IMR-90 (cell line): ENCODE results near the gene HBEGF. TPM values are rescaled to one million over a fixed set of nuclear protein-coding genes. Genes with fewer than 3 reads are reported as not detected.

Source experiments
- ATAC-seq: fragments of 200-7000 bp; cut with Tn5 transposase; 2 replicates; pipeline ENCODE4 v1.9.1; 2020; ENCODE audit warnings: low read depth, mild to moderate bottlenecking, moderate library complexity
- BruUV-seq: library from RNA; stranded (reverse); fragments of 400-500 nt; replicated peaks from 2 replicates; lab custom pipeline; 2021; lab: Mats Ljungman, UMichigan
- CTCF ChIA-PET: fragments of 300-600 bp; formaldehyde crosslinking; extraction: SDS; loops from one replicate; lab custom pipeline; 2021; ENCODE audit warnings: antibody characterized with exemption; lab: Yijun Ruan, JAX
- POLR2A ChIA-PET: fragments of 300-600 bp; sonication (Branson Sonifier 250); formaldehyde crosslinking; loops from one replicate; lab custom pipeline; 2022; ENCODE audit warnings: antibody characterized with exemption; ENCODE audit not compliant: unreplicated experiment; lab: Charles Lee
- DNase-seq: peaks from one replicate; pipeline ENCODE4 v3.0.0; 2013
- H2AFZ ChIP-seq: replicated peaks from 2 replicates; pipeline ENCODE3; 2013; ENCODE audit warnings: low read length, mild to moderate bottlenecking; ENCODE audit not compliant: poor library complexity
- H2AK5ac ChIP-seq: 2 replicates; pipeline ENCODE4 v1.6.1; 2013; ENCODE audit warnings: low read depth, low read length, inconsistent platforms
- H2AK9ac ChIP-seq: replicated peaks from 2 replicates; pipeline ENCODE3; 2013; ENCODE audit warnings: mild to moderate bottlenecking, low read depth, low read length, moderate library complexity; ENCODE audit not compliant: poor library complexity
- H2BK120ac ChIP-seq: 2 replicates; pipeline ENCODE4 v1.6.1; 2013; ENCODE audit warnings: low read depth, low read length, inconsistent platforms
- H2BK15ac ChIP-seq: 3 replicates; pipeline ENCODE4 v1.6.1; 2013; ENCODE audit warnings: low read depth, low read length, inconsistent platforms
- H2BK20ac ChIP-seq: 2 replicates; pipeline ENCODE4 v1.6.1; 2013; ENCODE audit warnings: low read depth, mild to moderate bottlenecking, inconsistent platforms, low read length, moderate library complexity
- H2BK5ac ChIP-seq: 2 replicates; pipeline ENCODE4 v1.6.1; 2013; ENCODE audit warnings: mild to moderate bottlenecking, low read depth, low read length, inconsistent platforms; ENCODE audit not compliant: poor library complexity, severe bottlenecking
- H3K14ac ChIP-seq: replicated peaks from 2 replicates; pipeline ENCODE4 v1.6.1; 2013; ENCODE audit warnings: low read depth, low read length, inconsistent platforms
- H3K18ac ChIP-seq: 2 replicates; pipeline ENCODE4 v1.6.1; 2013; ENCODE audit warnings: low read depth, low read length, control low read depth
- H3K23ac ChIP-seq: 2 replicates; pipeline ENCODE4 v1.6.1; 2013; ENCODE audit warnings: low read depth, low read length, inconsistent platforms
- H3K27ac ChIP-seq: 2 replicates; pipeline ENCODE4 v1.5.1; 2013; ENCODE audit warnings: mild to moderate bottlenecking, control low read depth, low read length; ENCODE audit not compliant: insufficient read depth
- H3K27me3 ChIP-seq: 2 replicates; pipeline ENCODE4 v1.6.1; 2013; ENCODE audit warnings: low read length; ENCODE audit not compliant: control insufficient read depth, insufficient read depth
- H3K36me3 ChIP-seq: 2 replicates; pipeline ENCODE4 v1.6.1; 2013; ENCODE audit warnings: low read length, mixed read lengths; ENCODE audit not compliant: control insufficient read depth, insufficient read depth
- H3K4ac ChIP-seq: 2 replicates; pipeline ENCODE4 v1.6.1; 2013; ENCODE audit warnings: low read depth, low read length, inconsistent platforms
- H3K4me1 ChIP-seq: 2 replicates; pipeline ENCODE4 v1.6.1; 2013; ENCODE audit warnings: low read length, mixed read lengths; ENCODE audit not compliant: control insufficient read depth, insufficient read depth
- H3K4me2 ChIP-seq: 2 replicates; pipeline ENCODE4 v1.6.1; 2013; ENCODE audit warnings: low read depth, mild to moderate bottlenecking, control low read depth, low read length, moderate library complexity
- H3K4me3 ChIP-seq: 2 replicates; pipeline ENCODE4 v1.5.1; 2013; ENCODE audit warnings: low read depth, mild to moderate bottlenecking, control low read depth, low read length, moderate library complexity; ENCODE audit not compliant: insufficient read depth
- H3K56ac ChIP-seq: 2 replicates; pipeline ENCODE4 v1.6.1; 2013; ENCODE audit warnings: low read length, inconsistent platforms; ENCODE audit not compliant: insufficient read depth; ENCODE audit errors: extremely low read depth
- H3K79me1 ChIP-seq, 2 experiments: 2 replicates each; pipeline ENCODE4 v1.6.1; 2013; ENCODE audit warnings: low read length in 2 of 2, inconsistent platforms in 1 of 2, low read depth in 1 of 2
- H3K9ac ChIP-seq: 2 replicates; pipeline ENCODE4 v1.6.1; 2013; ENCODE audit warnings: low read depth, low read length, control low read depth
- H3K9me1 ChIP-seq: 2 replicates; pipeline ENCODE4 v1.6.1; 2013; ENCODE audit warnings: low read length, inconsistent platforms; ENCODE audit not compliant: insufficient read depth
- H3K9me3 ChIP-seq: 2 replicates; pipeline ENCODE4 v1.6.1; 2013; ENCODE audit warnings: low read length; ENCODE audit not compliant: control insufficient read depth, insufficient read depth
- H4K20me1 ChIP-seq: 2 replicates; pipeline ENCODE4 v1.6.1; 2013; ENCODE audit warnings: low read length, inconsistent platforms; ENCODE audit not compliant: insufficient read depth
- H4K5ac ChIP-seq: 2 replicates; pipeline ENCODE4 v1.6.1; 2013; ENCODE audit warnings: mild to moderate bottlenecking, low read depth, low read length, control low read depth
- H4K8ac ChIP-seq, 2 experiments: 2 replicates each; pipeline ENCODE4 v1.6.1; 2013; ENCODE audit warnings: low read depth in 2 of 2, low read length in 2 of 2, control low read depth in 1 of 2, inconsistent platforms in 1 of 2
- H4K91ac ChIP-seq: 2 replicates; pipeline ENCODE4 v1.6.1; 2013; ENCODE audit warnings: low read depth, low read length, inconsistent platforms; ENCODE audit not compliant: insufficient read depth
- CHD1 ChIP-seq: IDR thresholded peaks from 2 replicates; pipeline ENCODE4 v1.6.1; 2012; ENCODE audit warnings: low read depth, low read length, improper control_type of control experiment
- WGBS, 2 experiments: methylation state at CpG; one replicate each; pipeline versions ENCODE4 v1.1.5 to v1.1.7; 2013; ENCODE audit warnings: missing lambda C conversion rate in 2 of 2; ENCODE audit not compliant: insufficient read length in 1 of 2; ENCODE audit errors: extremely low coverage in 2 of 2; 5-methylcytosine and 5-hydroxymethylcytosine counted together
- dilution Hi-C: fragments of 300-500 bp; cut with HindIII; formaldehyde crosslinking; loops from one replicate; pipeline ENCODE4 v1.14.3; 2018; ENCODE audit warnings: low sequenced_read_pairs; ENCODE audit not compliant: unreplicated experiment
- in situ Hi-C: fragments of 300-500 bp; cut with MboI; formaldehyde crosslinking; loops from 3 replicates; pipeline ENCODE4 v1.14.3; 2019; ENCODE audit warnings: low sequenced_read_pairs, inconsistent platforms, mixed read lengths
- intact Hi-C: fragments of 100-400 bp; cut with micrococcal nuclease; formaldehyde crosslinking; loops from 2 replicates; pipeline ENCODE4 v1.10.0; 2022
- polyA plus RNA-seq, 3 experiments: library from polyadenylated mRNA; depleted of rRNA; stranded (reverse); fragments of >200 nt; gene quantifications; 2 replicates each; pipeline ENCODE4 v1.2.3, GENCODE V29; 2012; ENCODE audit warnings: low replicate concordance in 1 of 3
- total RNA-seq: library from RNA; depleted of rRNA; stranded (reverse); fragments of >200 nt; gene quantifications from 2 replicates; pipeline ENCODE4 v1.2.3, GENCODE V29; 2012

Gene HBEGF
- total and polyA plus RNA-seq, 2 of the 4 experiments (the other 2 are of a cell fraction) = 18.8 to 36.1 TPM

GRCh38 chr5:140296289-140296688, 50.1 kb downstream of the HBEGF start:
- no peak overlapping the region for H3K56ac ChIP-seq
- no peaks in the 10 kb centered on the region for H3K27me3 ChIP-seq
- H3K36me3 ChIP-seq = peaks cover 2% of the 10 kb centered on the region; the same call in 1 of the 2 replicates
- no peak overlapping the region for H3K4me2 ChIP-seq
- H3K9ac ChIP-seq = no peak overlapping the region
- H2BK15ac ChIP-seq = no peak overlapping the region
- H4K8ac ChIP-seq = no peak overlapping the region
- H2BK20ac ChIP-seq = no peak overlapping the region
- peaks cover under 1 to 48% of the 10 kb centered on the region in 2 experiments for H3K79me1 ChIP-seq
- no peaks in the 10 kb centered on the region for H3K9me3 ChIP-seq
- 0 out of 2 replicates have a peak overlapping the region, but pooled peaks have one; percentile 14 for H3K14ac ChIP-seq
- no CpG with 5 or more reads among the region's 3 CpGs for WGBS, 2 experiments
- no peak overlapping the region for H2AK9ac ChIP-seq
- no peak overlapping the region for H4K91ac ChIP-seq
- CTCF ChIA-PET = interaction anchor here (0.5 to 1.2 kb wide), 2 partner anchors 10 to 50 kb away, joined by 3 to 6 read pairs; partner anchors contain the start of gene HBEGF
- H3K9me1 ChIP-seq = peaks cover 6% of the 10 kb centered on the region
- no peak overlapping the region for H3K4ac ChIP-seq
- intact Hi-C loops = loop anchor here (5.0 kb wide), 1 partner anchor 51 kb away; the partner anchor contains the start of gene HBEGF
- TF ChIP-seq CHD1 = no peak
- H3K4me1 ChIP-seq = peaks cover 13% of the 10 kb centered on the region
- H3K18ac ChIP-seq = no peak overlapping the region
- H3K4me3 ChIP-seq = no peak overlapping the region
- POLR2A ChIA-PET = no interaction called here
- no peak overlapping the region for H3K27ac ChIP-seq
- DNase-seq = no peak
- no peak overlapping the region for H2BK5ac ChIP-seq
- H2AFZ ChIP-seq = no peak overlapping the region
- no peak for ATAC-seq
- no peak overlapping the region for H2AK5ac ChIP-seq
- no peak overlapping the region for H4K5ac ChIP-seq
- in situ Hi-C loops = no loop called here
- no peak overlapping the region; the same call in 1 of the 2 replicates for H3K23ac ChIP-seq
- H2BK120ac ChIP-seq = no peak overlapping the region
- BruUV-seq = no TSS peak
- H4K20me1 ChIP-seq = peaks cover 10% of the 10 kb centered on the region; the same call in 1 of the 2 replicates
- dilution Hi-C loops = no loop called here
